Measurements from ENCODE around the gene DAPK1. TPM values are rescaled to one million over a fixed set of nuclear protein-coding genes. Genes with fewer than 3 reads are reported as not detected.

The DAPK1 gene
- total RNA-seq, 1 donor from 2014 or later, result 196 TPM

- DNase-seq (no peak), ATAC-seq (no peak)
- no peaks in the 10 kb centered on the region for H3K9me3 ChIP-seq
- H3K4me1 ChIP-seq, result peaks cover 4% of the 10 kb centered on the region
- intact Hi-C loops (cut with DNase I), result no loop called here
- H3K36me3 ChIP-seq, result peaks cover 93% of the 10 kb centered on the region
- no peak for TF ChIP-seq CTCF (IDR thresholded peaks at IDR 0.05)
- no peak overlapping the region for H3K4me3 ChIP-seq
- H3K27me3 ChIP-seq (ENCODE audit: low read depth), result no peaks in the 10 kb centered on the region
- H3K27ac ChIP-seq, result no peak overlapping the region
These were observed 204.3 kb downstream of the DAPK1 start for GRCh38 chr9:87701931-87702421.

- ATAC-seq, result no peak
- Histone ChIP-seq H3K4me3 (no peak overlapping the region), H3K4me1 (peaks cover 6% of the 10 kb centered on the region), H3K36me3 (peaks cover 93% of the 10 kb centered on the region), H3K9me3 (no peaks in the 10 kb centered on the region), H3K27me3 (ENCODE audit: low read depth) (no peaks in the 10 kb centered on the region), H3K27ac (no peak overlapping the region)
- intact Hi-C loops (cut with DNase I), result no loop called here
- no peak for DNase-seq
- no peak for TF ChIP-seq CTCF (IDR thresholded peaks at IDR 0.05)
These were observed 205.3 kb downstream of the DAPK1 start for GRCh38 chr9:87702921-87703320.

- DNase-seq, result no peak
- Histone ChIP-seq H3K9me3 (no peaks in the 10 kb centered on the region), H3K27ac (no peak overlapping the region), H3K27me3 (ENCODE audit: low read depth) (no peaks in the 10 kb centered on the region), H3K36me3 (peaks cover 93% of the 10 kb centered on the region), H3K4me1 (peaks cover 6% of the 10 kb centered on the region), H3K4me3 (no peak overlapping the region)
- intact Hi-C loops (cut with DNase I), result no loop called here
- no peak for ATAC-seq
- no peak for TF ChIP-seq CTCF (IDR thresholded peaks at IDR 0.05)
These were observed 206.1 kb downstream of the DAPK1 start for GRCh38 chr9:87703636-87704276.

- no peak for TF ChIP-seq CTCF (IDR thresholded peaks at IDR 0.05)
- no peaks in the 10 kb centered on the region for H3K27me3 ChIP-seq (ENCODE audit: low read depth)
- H3K36me3 ChIP-seq, result peaks cover 93% of the 10 kb centered on the region
- ATAC-seq (no peak), DNase-seq (no peak)
- no peak overlapping the region for H3K4me3 ChIP-seq
- no peak overlapping the region for H3K27ac ChIP-seq
- peaks cover 6% of the 10 kb centered on the region for H3K4me1 ChIP-seq
- intact Hi-C loops (cut with DNase I), result no loop called here
- no peaks in the 10 kb centered on the region for H3K9me3 ChIP-seq
These were observed 206.7 kb downstream of the DAPK1 start for GRCh38 chr9:87704342-87704741.

- Histone ChIP-seq H3K4me1 (peaks cover 6% of the 10 kb centered on the region), H3K27ac (no peak overlapping the region), H3K9me3 (no peaks in the 10 kb centered on the region), H3K4me3 (no peak overlapping the region), H3K27me3 (ENCODE audit: low read depth) (no peaks in the 10 kb centered on the region), H3K36me3 (peaks cover 77% of the 10 kb centered on the region)
- ATAC-seq, result no peak
- intact Hi-C loops (cut with DNase I), result no loop called here
- no peak for DNase-seq
- TF ChIP-seq CTCF (IDR thresholded peaks at IDR 0.05), result no peak
These were observed 208.5 kb downstream of the DAPK1 start for GRCh38 chr9:87706066-87706739.
